Suprapubic skin (tissue), 4 donors: ENCODE results near the gene TMTC1. TPM values are rescaled to one million over a fixed set of nuclear protein-coding genes. Genes with fewer than 3 reads are reported as not detected.

Source experiments
- DNase-seq, 2 donors: peaks; one replicate each; pipeline ENCODE4 v3.0.0-alpha.2; 2019; ENCODE audit warnings: low spot score in 2 of 2
- H3K27ac ChIP-seq: fragments of 200-600 bp; sonication (generic); one replicate; pipeline ENCODE4 v1.5.1; 2019
- H3K27me3 ChIP-seq: fragments of 200-600 bp; sonication (generic); one replicate; pipeline ENCODE4 v1.5.1; 2019
- H3K36me3 ChIP-seq: fragments of 200-600 bp; sonication (generic); one replicate; pipeline ENCODE4 v1.5.1; 2019
- H3K4me1 ChIP-seq: fragments of 200-600 bp; sonication (generic); one replicate; pipeline ENCODE4 v1.5.1; 2019
- H3K4me3 ChIP-seq: fragments of 200-600 bp; sonication (generic); one replicate; pipeline ENCODE4 v1.5.1; 2019; ENCODE audit warnings: mild to moderate bottlenecking
- H3K9me3 ChIP-seq: fragments of 200-600 bp; sonication (generic); one replicate; pipeline ENCODE4 v1.5.1; 2019
- EP300 ChIP-seq: sonication (generic); formaldehyde crosslinking; IDR thresholded peaks from one replicate; pipeline ENCODE4 v1.6.1; 2017; ENCODE audit warnings: antibody characterized with exemption
- POLR2A ChIP-seq, 2 donors: fragments of 450-650 bp; IDR thresholded peaks; one replicate each; pipeline ENCODE4 v1.6.1; 2017; ENCODE audit warnings: antibody characterized with exemption in 2 of 2, mild to moderate bottlenecking in 2 of 2, moderate library complexity in 2 of 2
- POLR2AphosphoS5 ChIP-seq, 3 donors: sonication (generic); formaldehyde crosslinking; IDR thresholded peaks; one replicate each; pipeline ENCODE4 v1.6.1; 2017; ENCODE audit warnings: antibody characterized with exemption in 3 of 3
- WGBS: methylation state at CpG from one replicate; pipeline ENCODE4 v1.1.5; 2018; 5-methylcytosine and 5-hydroxymethylcytosine counted together
- total RNA-seq, 4 donors: library from RNA; depleted of rRNA; stranded (reverse); fragments of >200 nt; gene quantifications; one replicate each; pipeline ENCODE4 v1.1.0, GENCODE V29; 2016
- TF ChIP-seq, protein P1 (sequence below), 2 donors: fragments of 200-600 bp in 1 of 2; fragments of 450-650 bp in 1 of 2; sonication (generic) in 1 of 2; IDR thresholded peaks; one replicate each; pipeline ENCODE4 v1.5.1; 2016 to 2019; ENCODE audit warnings: antibody characterized with exemption in 2 of 2, mild to moderate bottlenecking in 1 of 2, moderate library complexity in 1 of 2

The TMTC1 gene
- total RNA-seq, 4 donors from 2014 or later = 11.0 to 25.8 (median 19.5) TPM

- 81% methylated on average over 11 of the region's 12 CpGs for WGBS
- H3K4me3 ChIP-seq = no peak overlapping the region
Observed at GRCh38 chr12:29609431-29610215, 174.1 kb downstream of the TMTC1 start.

DNA sequence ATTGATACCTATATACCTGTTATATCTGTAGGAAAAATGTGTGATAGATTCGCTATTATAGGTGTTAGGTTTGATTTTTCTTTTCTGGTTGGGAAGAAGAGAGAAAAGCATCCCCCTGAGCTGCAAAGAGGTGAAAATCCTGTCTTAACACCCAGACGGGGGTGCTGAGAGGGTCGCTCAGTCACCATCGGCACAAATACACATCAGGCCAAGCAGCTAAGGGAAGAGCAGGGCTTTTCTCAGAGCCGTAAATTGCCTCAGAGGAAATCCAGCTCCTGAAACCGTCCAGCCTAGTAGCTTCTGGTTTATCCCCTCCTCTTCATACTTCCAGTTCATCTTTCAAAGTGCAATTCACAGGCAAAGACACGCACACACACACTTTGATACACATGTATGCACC lies 175.2 kb downstream of the TMTC1 start:
- H3K4me3 ChIP-seq = no peak overlapping the region
- TF ChIP-seq EP300 (no peak), POLR2AphosphoS5 (IDR thresholded peaks at IDR 0.05) (no peak), POLR2A (IDR thresholded peaks at IDR 0.05) (no peak)
- TF ChIP-seq, protein P1, sequence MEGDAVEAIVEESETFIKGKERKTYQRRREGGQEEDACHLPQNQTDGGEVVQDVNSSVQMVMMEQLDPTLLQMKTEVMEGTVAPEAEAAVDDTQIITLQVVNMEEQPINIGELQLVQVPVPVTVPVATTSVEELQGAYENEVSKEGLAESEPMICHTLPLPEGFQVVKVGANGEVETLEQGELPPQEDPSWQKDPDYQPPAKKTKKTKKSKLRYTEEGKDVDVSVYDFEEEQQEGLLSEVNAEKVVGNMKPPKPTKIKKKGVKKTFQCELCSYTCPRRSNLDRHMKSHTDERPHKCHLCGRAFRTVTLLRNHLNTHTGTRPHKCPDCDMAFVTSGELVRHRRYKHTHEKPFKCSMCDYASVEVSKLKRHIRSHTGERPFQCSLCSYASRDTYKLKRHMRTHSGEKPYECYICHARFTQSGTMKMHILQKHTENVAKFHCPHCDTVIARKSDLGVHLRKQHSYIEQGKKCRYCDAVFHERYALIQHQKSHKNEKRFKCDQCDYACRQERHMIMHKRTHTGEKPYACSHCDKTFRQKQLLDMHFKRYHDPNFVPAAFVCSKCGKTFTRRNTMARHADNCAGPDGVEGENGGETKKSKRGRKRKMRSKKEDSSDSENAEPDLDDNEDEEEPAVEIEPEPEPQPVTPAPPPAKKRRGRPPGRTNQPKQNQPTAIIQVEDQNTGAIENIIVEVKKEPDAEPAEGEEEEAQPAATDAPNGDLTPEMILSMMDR (IDR thresholded peaks at IDR 0.05) = no peak
- H3K9me3 ChIP-seq = no peaks in the 10 kb centered on the region
- WGBS = 66% methylated on average over 7 of the region's 7 CpGs
- peaks cover 22% of the 10 kb centered on the region for H3K4me1 ChIP-seq
- H3K36me3 ChIP-seq = no peaks in the 10 kb centered on the region
- no peak overlapping the region for H3K27ac ChIP-seq
- DNase-seq = no peak
- H3K27me3 ChIP-seq = no peaks in the 10 kb centered on the region

More at GRCh38 chr12:29609431-29610215, 174.1 kb downstream of the TMTC1 start:
- no peaks in the 10 kb centered on the region for H3K27me3 ChIP-seq
- peaks cover 22% of the 10 kb centered on the region for H3K4me1 ChIP-seq
- no peak for TF ChIP-seq POLR2A (IDR thresholded peaks at IDR 0.05)
- no peak for TF ChIP-seq POLR2AphosphoS5 (IDR thresholded peaks at IDR 0.05)
- no peak for TF ChIP-seq EP300
- TF ChIP-seq, protein P1 (IDR thresholded peaks at IDR 0.05) = no peak
- DNase-seq = no peak
- H3K9me3 ChIP-seq = no peaks in the 10 kb centered on the region
- no peak overlapping the region for H3K27ac ChIP-seq
- no peaks in the 10 kb centered on the region for H3K36me3 ChIP-seq

DNA sequence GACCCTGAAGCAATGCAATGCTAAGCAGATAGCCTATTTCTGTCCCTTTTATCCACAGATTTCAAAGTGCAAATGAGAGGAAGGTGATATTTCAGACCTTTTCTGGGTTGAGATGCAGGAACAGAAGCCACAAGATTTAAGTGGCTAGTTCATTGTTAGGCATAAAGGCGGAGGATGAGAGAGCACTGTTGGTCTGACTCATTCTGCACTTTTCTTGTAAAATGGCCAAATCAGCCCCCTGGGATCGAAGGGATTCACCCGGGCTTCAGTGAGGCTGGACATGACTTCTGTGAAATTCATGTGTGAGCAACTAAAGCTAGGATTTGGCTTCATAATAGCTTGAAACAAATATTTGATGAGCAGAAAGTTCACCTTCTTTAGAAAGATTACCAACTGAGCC lies 184.4 kb downstream of the TMTC1 start:
- Histone ChIP-seq H3K4me3 (no peak overlapping the region), H3K4me1 (no peaks in the 10 kb centered on the region), H3K27ac (no peak overlapping the region), H3K27me3 (no peaks in the 10 kb centered on the region), H3K9me3 (no peaks in the 10 kb centered on the region), H3K36me3 (no peaks in the 10 kb centered on the region)
- TF ChIP-seq POLR2A (IDR thresholded peaks at IDR 0.05) = no peak
- TF ChIP-seq, protein P1 (IDR thresholded peaks at IDR 0.05) = no peak
- TF ChIP-seq EP300 = no peak
- TF ChIP-seq POLR2AphosphoS5 (IDR thresholded peaks at IDR 0.05) = no peak
- no peak for DNase-seq
- WGBS = 53% methylated on average over 3 of the region's 3 CpGs

GRCh38 chr12:29595071-29595755 lies 188.5 kb downstream of the TMTC1 start:
- H3K36me3 ChIP-seq = no peaks in the 10 kb centered on the region
- H3K27ac ChIP-seq = no peak overlapping the region
- no peak overlapping the region for H3K4me3 ChIP-seq
- no peak for DNase-seq
- TF ChIP-seq EP300 = no peak
- no peak for TF ChIP-seq POLR2AphosphoS5 (IDR thresholded peaks at IDR 0.05)
- no peaks in the 10 kb centered on the region for H3K4me1 ChIP-seq
- WGBS = 100% methylated on average over 1 of the region's 1 CpG
- no peaks in the 10 kb centered on the region for H3K27me3 ChIP-seq
- H3K9me3 ChIP-seq = no peaks in the 10 kb centered on the region

- no peak overlapping the region for H3K27ac ChIP-seq
- DNase-seq = no peak
- H3K4me3 ChIP-seq = no peak overlapping the region
- TF ChIP-seq, protein P1 (IDR thresholded peaks at IDR 0.05) = no peak
- TF ChIP-seq POLR2A (IDR thresholded peaks at IDR 0.05) (no peak), EP300 (no peak), POLR2AphosphoS5 (IDR thresholded peaks at IDR 0.05) (no peak)
- 79% methylated on average over 2 of the region's 2 CpGs for WGBS
- H3K9me3 ChIP-seq = no peaks in the 10 kb centered on the region
- H3K4me1 ChIP-seq = no peaks in the 10 kb centered on the region
- no peaks in the 10 kb centered on the region for H3K36me3 ChIP-seq
- no peaks in the 10 kb centered on the region for H3K27me3 ChIP-seq
Observed at GRCh38 chr12:29593001-29593400, 190.7 kb downstream of the TMTC1 start.
